ENCODE measurements around the gene OXT. TPM values are rescaled to one million over a fixed set of nuclear protein-coding genes. Genes with fewer than 3 reads are reported as not detected.

The OXT gene
- total and polyA plus RNA-seq, 2 of the 13 experiments (the other 11 are each of a cell fraction or from before 2014, with no cell fraction given), result not detected

DNA sequence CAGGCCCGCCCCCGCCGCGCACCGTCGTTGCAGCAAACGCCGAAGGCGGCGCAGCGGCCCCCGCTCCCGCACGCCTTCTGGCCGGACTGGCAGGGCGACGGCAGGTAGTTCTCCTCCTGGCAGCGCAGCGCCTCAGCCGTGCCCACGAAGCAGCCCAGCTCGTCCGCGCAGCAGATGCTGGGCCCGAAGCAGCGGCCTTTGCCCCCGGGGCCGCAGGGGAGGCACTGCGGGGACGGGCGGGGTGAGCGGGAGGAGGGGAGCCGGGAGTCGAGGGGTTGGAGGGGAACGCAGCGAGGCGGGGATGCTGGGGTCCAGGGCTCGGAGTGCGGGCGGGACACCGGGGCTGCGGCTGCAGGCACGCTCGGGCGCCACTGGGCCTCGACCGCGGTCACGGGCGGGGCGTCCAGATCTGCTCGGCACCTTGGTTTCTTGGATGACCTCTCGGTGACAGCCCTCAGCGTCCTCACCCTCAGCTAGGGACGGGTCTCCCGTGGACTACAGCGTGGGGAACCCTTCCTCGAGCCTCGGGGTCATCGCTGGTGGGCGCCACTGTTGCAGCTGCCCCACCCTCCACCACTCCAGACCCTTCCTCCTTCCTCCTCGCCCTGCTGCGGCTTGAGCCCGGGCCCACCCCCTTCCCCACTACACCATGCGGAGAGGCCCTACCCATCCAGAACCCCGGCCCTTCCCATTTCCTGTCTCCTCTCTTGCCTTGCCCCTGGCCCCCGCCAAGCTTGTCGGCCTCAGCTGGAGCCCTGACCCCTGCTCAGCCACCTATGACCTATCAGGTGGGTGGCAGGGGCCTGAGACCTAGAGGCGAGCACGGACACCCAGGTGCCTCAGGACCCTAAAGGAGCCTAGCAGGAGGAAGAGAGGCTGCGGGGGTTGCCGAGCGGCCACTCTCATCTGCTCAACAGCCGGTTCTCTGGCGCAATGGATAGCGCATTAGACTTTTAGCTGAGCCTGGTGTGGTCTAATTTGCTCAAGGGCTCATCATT, 11.8 kb downstream of the OXT start (continued):
- TF ChIP-seq HNRNPLL (IDR thresholded peaks at IDR 0.05; ENCODE audit: low read depth, low read length, poor library complexity, severe bottlenecking), result peak; percentile 41
- TF ChIP-seq, protein P1, sequence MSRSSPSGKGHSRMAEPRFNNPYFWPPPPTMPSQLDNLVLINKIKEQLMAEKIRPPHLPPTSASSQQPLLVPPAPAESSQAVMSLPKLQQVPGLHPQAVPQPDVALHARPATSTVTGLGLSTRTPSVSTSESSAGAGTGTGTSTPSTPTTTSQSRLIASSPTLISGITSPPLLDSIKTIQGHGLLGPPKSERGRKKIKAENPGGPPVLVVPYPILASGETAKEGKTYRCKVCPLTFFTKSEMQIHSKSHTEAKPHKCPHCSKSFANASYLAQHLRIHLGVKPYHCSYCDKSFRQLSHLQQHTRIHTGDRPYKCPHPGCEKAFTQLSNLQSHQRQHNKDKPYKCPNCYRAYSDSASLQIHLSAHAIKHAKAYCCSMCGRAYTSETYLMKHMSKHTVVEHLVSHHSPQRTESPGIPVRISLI (CRISPR knock-in tag; IDR thresholded peaks at IDR 0.05; ENCODE audit: borderline replicate concordance), result peak; percentile 24; the same call in 1 of the 2 replicates
- peak; percentile 62 for TF ChIP-seq HIVEP1 (CRISPR knock-in tag; IDR thresholded peaks at IDR 0.05)
- 0 out of 2 replicates have a peak, but pooled peaks have one; percentile 12 for TF ChIP-seq BCL6 (CRISPR knock-in tag; IDR thresholded peaks at IDR 0.05)
- no peak for TF ChIP-seq ZNF549 (CRISPR knock-in tag; IDR thresholded peaks at IDR 0.05)
- TF ChIP-seq, protein P2, sequence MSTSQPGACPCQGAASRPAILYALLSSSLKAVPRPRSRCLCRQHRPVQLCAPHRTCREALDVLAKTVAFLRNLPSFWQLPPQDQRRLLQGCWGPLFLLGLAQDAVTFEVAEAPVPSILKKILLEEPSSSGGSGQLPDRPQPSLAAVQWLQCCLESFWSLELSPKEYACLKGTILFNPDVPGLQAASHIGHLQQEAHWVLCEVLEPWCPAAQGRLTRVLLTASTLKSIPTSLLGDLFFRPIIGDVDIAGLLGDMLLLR (CRISPR knock-in tag; IDR thresholded peaks at IDR 0.05), result peak; percentile 52; the same call in 1 of the 2 replicates
- TF ChIP-seq HNRNPH1 (optimal IDR thresholded peaks at IDR 0.05; ENCODE audit: low read depth, low read length), result no peak
- no peak for TF ChIP-seq FOSL2 (CRISPR knock-in tag; IDR thresholded peaks at IDR 0.05)
- TF ChIP-seq NFIC (IDR thresholded peaks at IDR 0.05; ENCODE audit: low read length), result no peak
- TF ChIP-seq, protein P3, sequence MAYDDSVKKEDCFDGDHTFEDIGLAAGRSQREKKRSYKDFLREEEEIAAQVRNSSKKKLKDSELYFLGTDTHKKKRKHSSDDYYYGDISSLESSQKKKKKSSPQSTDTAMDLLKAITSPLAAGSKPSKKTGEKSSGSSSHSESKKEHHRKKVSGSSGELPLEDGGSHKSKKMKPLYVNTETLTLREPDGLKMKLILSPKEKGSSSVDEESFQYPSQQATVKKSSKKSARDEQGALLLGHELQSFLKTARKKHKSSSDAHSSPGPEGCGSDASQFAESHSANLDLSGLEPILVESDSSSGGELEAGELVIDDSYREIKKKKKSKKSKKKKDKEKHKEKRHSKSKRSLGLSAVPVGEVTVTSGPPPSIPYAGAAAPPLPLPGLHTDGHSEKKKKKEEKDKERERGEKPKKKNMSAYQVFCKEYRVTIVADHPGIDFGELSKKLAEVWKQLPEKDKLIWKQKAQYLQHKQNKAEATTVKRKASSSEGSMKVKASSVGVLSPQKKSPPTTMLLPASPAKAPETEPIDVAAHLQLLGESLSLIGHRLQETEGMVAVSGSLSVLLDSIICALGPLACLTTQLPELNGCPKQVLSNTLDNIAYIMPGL (CRISPR knock-in tag; IDR thresholded peaks at IDR 0.05; ENCODE audit: borderline replicate concordance in 1 of 2, low read depth in 1 of 2), result 0 out of 4 replicates have a peak, but pooled peaks of 1 of the 2 experiments have one; percentile 12
- TF ChIP-seq, protein P4, sequence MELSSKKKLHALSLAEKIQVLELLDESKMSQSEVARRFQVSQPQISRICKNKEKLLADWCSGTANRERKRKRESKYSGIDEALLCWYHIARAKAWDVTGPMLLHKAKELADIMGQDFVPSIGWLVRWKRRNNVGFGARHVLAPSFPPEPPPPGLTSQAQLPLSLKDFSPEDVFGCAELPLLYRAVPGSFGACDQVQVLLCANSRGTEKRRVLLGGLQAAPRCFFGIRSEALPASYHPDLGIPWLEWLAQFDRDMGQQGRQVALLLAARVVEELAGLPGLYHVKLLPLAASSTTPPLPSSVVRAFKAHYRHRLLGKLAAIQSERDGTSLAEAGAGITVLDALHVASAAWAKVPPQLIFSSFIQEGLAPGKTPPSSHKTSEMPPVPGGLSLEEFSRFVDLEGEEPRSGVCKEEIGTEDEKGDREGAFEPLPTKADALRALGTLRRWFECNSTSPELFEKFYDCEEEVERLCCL (CRISPR knock-in tag; IDR thresholded peaks at IDR 0.05; ENCODE audit: borderline replicate concordance), result no peak
- no peak for TF ChIP-seq NFE2 (CRISPR knock-in tag; IDR thresholded peaks at IDR 0.05)
- TF ChIP-seq, protein P5, sequence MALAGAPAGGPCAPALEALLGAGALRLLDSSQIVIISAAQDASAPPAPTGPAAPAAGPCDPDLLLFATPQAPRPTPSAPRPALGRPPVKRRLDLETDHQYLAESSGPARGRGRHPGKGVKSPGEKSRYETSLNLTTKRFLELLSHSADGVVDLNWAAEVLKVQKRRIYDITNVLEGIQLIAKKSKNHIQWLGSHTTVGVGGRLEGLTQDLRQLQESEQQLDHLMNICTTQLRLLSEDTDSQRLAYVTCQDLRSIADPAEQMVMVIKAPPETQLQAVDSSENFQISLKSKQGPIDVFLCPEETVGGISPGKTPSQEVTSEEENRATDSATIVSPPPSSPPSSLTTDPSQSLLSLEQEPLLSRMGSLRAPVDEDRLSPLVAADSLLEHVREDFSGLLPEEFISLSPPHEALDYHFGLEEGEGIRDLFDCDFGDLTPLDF (CRISPR knock-in tag; IDR thresholded peaks at IDR 0.05), result no peak
- TF ChIP-seq, protein P6, sequence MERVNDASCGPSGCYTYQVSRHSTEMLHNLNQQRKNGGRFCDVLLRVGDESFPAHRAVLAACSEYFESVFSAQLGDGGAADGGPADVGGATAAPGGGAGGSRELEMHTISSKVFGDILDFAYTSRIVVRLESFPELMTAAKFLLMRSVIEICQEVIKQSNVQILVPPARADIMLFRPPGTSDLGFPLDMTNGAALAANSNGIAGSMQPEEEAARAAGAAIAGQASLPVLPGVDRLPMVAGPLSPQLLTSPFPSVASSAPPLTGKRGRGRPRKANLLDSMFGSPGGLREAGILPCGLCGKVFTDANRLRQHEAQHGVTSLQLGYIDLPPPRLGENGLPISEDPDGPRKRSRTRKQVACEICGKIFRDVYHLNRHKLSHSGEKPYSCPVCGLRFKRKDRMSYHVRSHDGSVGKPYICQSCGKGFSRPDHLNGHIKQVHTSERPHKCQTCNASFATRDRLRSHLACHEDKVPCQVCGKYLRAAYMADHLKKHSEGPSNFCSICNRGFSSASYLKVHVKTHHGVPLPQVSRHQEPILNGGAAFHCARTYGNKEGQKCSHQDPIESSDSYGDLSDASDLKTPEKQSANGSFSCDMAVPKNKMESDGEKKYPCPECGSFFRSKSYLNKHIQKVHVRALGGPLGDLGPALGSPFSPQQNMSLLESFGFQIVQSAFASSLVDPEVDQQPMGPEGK (CRISPR knock-in tag; IDR thresholded peaks at IDR 0.05), result peak; percentile 35
- TF ChIP-seq, protein P7, sequence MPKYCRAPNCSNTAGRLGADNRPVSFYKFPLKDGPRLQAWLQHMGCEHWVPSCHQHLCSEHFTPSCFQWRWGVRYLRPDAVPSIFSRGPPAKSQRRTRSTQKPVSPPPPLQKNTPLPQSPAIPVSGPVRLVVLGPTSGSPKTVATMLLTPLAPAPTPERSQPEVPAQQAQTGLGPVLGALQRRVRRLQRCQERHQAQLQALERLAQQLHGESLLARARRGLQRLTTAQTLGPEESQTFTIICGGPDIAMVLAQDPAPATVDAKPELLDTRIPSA (CRISPR knock-in tag; IDR thresholded peaks at IDR 0.05; ENCODE audit: borderline replicate concordance), result no peak
- TF ChIP-seq ZNF777 (CRISPR knock-in tag; IDR thresholded peaks at IDR 0.05), result peak; percentile 32; the same call in 1 of the 2 replicates
